Activated T-helper 1 cell treated with Interleukin-2 at 50 U/mL for 16 hours (primary cell): ENCODE measurements around the gene CLEC20A.

ENCODE experiments used
- DNase-seq: peaks from one replicate; pipeline ENCODE4 v3.0.0-alpha.2; 2020; ENCODE audit warnings: low read depth

Gene CLEC20A

GRCh38 chr1:178472531-178472930 lies 24.2 kb downstream of the CLEC20A start:
- DNase-seq = no peak

DNA sequence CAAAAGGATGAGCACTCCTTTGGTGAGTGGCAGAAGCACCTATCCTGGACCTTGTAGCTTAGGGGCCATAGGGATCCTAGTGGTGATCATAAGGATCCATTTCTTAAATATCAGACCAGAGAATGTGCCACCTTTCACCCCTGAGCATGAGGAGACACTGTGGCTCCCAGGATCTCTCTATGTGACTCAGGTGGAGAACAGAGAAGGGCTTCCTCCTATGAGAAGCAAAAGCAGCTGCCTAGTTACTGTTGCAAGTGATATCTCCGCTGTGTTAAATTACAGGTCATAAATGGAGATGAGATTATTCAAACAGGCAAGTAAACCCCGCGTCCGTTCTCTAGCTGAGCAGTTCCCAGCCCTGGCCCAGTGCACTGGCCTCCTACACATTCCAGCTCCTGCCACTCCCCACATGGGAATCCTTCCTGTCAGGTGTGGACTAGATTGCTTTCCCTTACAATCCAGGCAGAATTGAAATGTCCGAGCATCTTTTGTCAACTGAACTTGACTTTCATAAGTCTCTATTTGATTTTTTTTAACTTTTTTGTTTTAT lies 26.3 kb downstream of the CLEC20A start:
- no peak for DNase-seq

- no peak for DNase-seq
Measured at GRCh38 chr1:178467837-178468236, 28.9 kb downstream of the CLEC20A start.

GRCh38 chr1:178465011-178465410 lies 31.8 kb downstream of the CLEC20A start:
- DNase-seq = no peak

DNA sequence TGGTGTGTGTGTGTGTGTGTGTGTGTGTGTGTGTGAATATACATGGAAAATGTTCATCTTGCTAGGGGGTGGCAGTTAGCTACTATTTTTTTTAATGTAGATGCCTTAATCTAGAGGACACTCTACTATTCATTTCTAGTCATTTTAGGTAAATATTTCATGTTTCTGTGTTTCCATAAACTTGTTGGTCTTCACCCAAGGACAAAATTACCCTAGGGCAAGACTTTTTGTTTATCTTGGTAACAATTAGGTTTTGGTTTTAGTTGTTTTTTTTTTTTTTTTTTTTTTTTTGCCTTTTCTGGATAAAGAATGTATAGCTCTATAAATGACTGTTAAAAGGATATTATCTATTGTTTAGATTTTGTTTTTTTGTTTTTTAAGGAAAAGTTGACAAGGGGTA lies 32.2 kb downstream of the CLEC20A start:
- DNase-seq = no peak

DNA sequence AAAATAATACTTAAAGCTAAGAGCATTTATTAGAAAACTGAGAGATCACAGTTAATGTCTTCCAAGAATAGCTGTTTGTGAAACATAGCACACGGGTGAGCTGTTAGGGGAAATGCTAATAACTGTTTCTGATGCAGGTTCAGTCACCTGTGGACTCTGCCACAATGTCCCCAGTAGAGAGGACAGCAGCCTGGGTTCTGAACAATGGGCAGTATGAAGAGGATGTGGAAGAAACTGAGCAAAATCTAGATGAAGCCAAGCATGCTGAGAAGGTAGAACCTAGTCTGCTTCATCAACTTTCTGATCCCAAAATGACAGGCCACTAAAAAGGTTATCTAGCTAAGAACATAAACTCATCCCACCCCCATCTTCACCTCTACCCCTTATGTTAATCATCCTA lies 32.6 kb downstream of the CLEC20A start:
- no peak for DNase-seq

GRCh38 chr1:178461701-178462100 lies 35.1 kb downstream of the CLEC20A start:
- DNase-seq = no peak

DNA sequence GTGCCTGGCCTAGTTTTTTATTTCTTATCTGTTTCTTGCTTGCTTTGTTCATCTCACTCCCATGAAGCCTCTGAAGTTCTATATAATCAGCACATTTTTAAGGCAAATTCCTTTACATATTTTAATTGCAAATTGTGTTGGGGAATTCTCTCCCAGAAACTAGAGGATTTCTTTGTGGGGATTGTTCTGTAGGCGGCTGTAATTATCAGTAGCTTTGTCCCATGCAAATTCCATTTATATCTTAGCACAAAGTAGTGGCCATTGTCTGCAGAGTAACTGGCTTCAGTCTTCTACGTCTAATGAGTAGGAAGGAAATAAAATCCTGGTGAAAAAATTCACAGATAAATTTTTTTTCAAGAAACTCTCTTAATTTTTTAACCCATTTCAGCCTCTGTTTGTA lies 35.7 kb downstream of the CLEC20A start:
- DNase-seq = no peak

GRCh38 chr1:178458203-178458602 lies 38.6 kb downstream of the CLEC20A start:
- no peak for DNase-seq

DNA sequence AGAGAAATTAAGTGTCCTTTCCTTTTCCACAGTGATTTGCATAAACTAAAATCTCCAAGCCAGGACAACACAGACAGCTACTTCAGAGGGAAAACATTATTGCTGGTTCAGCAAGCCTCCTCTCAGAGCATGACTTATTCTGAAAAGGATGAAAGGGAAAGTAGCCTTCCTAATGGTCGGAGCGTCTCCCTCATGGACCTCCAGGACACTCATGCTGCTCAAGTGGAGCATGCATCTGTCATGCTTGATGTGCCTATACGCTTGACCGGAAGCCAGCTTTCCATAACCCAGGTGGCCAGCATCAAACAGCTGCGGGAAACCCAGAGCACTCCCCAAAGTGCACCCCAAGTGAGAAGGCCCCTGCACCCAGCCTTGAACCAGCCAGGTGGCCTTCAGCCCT lies 39.1 kb downstream of the CLEC20A start:
- no peak for DNase-seq

- no peak for DNase-seq
Measured at GRCh38 chr1:178456472-178456871, 40.3 kb downstream of the CLEC20A start.

DNA sequence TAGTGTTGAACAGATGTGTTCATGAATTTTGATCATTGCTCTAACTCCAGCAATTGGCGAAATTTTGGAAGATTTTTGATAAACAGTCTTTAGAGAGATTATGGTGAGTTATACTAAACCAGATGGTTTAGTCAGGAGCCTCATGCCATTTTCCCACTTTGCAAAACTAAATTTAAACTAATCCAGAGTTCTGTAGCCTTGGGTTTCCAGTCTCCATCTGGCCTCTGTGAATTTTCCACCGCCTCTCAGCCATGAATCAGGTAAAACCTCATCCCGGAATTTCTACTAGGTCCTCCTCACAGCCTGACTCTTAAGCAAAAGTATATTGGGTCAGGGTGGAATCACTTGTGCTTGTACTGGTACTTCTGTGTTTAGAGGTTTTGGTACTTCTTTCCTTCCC lies 44.8 kb downstream of the CLEC20A start:
- DNase-seq = no peak

DNA sequence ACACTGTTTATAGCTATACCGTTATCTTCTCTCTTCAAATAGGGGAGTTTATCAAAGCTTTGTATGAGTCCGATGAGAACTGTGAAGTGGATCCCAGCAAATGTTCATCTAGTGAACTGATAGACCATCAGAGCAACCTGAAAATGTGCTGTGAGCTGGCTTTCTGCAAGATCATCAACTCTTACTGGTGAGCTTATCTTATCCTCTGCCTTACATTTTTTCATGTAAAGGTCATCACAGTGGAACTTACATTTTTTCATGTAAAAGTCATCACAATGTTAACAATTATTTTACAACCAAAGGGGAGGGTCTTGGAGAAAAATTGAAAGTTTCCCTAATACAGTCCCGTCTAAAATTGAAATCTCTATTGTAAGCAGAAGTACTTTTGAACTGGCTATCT lies 45.2 kb downstream of the CLEC20A start:
- DNase-seq = no peak

- DNase-seq = no peak
Measured at GRCh38 chr1:178450871-178451270, 45.9 kb downstream of the CLEC20A start.

- DNase-seq = no peak
Measured at GRCh38 chr1:178442925-178443324, 53.8 kb downstream of the CLEC20A start.

DNA sequence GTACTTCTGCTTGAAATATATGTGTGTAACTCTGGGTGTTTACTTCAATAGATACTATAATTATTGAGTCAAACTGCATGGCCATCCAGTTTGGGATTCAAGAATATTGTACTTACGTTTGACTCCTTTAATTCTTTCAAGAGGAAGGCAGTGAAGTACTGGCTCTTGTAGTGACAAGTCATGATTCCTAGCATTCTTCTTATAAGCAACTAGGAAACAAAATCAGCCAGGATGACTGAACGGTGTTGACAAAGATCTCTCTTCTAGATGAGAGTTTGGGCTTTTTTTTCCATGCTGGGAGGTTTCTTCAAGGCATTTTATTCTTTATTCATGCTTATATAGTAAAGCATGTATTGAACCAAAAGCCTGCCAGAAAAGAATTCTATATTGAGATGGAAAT lies 58.3 kb downstream of the CLEC20A start:
- no peak for DNase-seq

- no peak for DNase-seq
Measured at GRCh38 chr1:178436899-178437298, 59.9 kb downstream of the CLEC20A start.

DNA sequence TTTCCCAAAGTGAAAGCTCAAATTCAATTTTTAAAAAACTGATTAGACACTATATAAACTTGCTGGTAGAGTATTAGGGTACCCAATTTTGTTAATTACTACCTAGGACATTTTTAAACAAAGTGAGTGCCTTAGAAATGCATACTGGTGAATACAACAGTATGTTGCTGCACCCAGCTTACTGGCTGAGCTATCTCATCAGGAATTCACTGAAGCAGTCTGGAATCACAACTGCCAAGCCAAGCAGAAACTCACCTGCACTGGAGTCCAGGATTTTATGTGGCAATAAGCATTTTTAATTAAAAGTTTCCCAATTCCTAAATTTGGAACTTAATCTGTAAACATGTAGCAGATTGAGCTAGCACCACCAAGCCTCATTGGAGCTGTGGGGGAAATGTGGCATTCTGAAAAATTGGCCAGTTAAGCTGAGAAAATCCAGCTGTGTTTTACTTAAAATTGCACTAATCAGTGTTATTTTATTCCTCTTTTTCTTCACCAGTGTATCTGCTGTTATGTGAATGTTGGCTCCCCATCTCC lies 61.8 kb downstream of the CLEC20A start:
- no peak for DNase-seq

GRCh38 chr1:178434360-178434759 lies 62.4 kb downstream of the CLEC20A start:
- no peak for DNase-seq
